Measurements from ENCODE around the gene SMPD2. TPM values are rescaled to one million over a fixed set of nuclear protein-coding genes. Genes with fewer than 3 reads are reported as not detected.

SMPD2 gene
- total RNA-seq, 2 donors from 2014 or later = 21.4 to 33.7 TPM

- no peaks in the 10 kb centered on the region for H3K27me3 ChIP-seq (replicated peaks; ENCODE audit: insufficient read depth)
- H3K4me3 ChIP-seq = no peak overlapping the region
- ATAC-seq (ENCODE audit: insufficient number of reproducible peaks, low FRiP score, low read depth) (no peak), DNase-seq (ENCODE audit: low spot score) (no peak)
- no peak overlapping the region for H3K27ac ChIP-seq
- TF ChIP-seq CTCF (IDR thresholded peaks at IDR 0.05) = no peak
- H3K36me3 ChIP-seq = peaks cover 35% of the 10 kb centered on the region
- no peaks in the 10 kb centered on the region for H3K4me1 ChIP-seq (ENCODE audit: control insufficient read depth in 1 of 2, low read depth in 2 of 2)
- H3K9me3 ChIP-seq = no peaks in the 10 kb centered on the region
Observed at GRCh38 chr6:109467696-109468095, 27.2 kb downstream of the SMPD2 start.

- DNase-seq (ENCODE audit: low spot score) (no peak), ATAC-seq (ENCODE audit: insufficient number of reproducible peaks, low FRiP score, low read depth) (no peak)
- H3K36me3 ChIP-seq = peaks cover 51% of the 10 kb centered on the region
Observed at GRCh38 chr6:109469591-109470189, 29.2 kb downstream of the SMPD2 start.

GRCh38 chr6:109471105-109471810 is 30.7 kb downstream of the SMPD2 start:
- H3K9me3 ChIP-seq = no peaks in the 10 kb centered on the region
- no peak for DNase-seq (ENCODE audit: low spot score)
- peaks cover 52% of the 10 kb centered on the region for H3K36me3 ChIP-seq
- H3K4me1 ChIP-seq (ENCODE audit: control insufficient read depth in 1 of 2, low read depth in 2 of 2) = no peaks in the 10 kb centered on the region
- no peak overlapping the region for H3K27ac ChIP-seq
- H3K27me3 ChIP-seq (replicated peaks; ENCODE audit: insufficient read depth) = no peaks in the 10 kb centered on the region
- TF ChIP-seq CTCF (IDR thresholded peaks at IDR 0.05) = no peak
- no peak overlapping the region for H3K4me3 ChIP-seq
- no peak for ATAC-seq (ENCODE audit: insufficient number of reproducible peaks, low FRiP score, low read depth)

More at GRCh38 chr6:109469591-109470189, 29.2 kb downstream of the SMPD2 start:
- Histone ChIP-seq H3K27me3 (replicated peaks; ENCODE audit: insufficient read depth) (no peaks in the 10 kb centered on the region), H3K27ac (no peak overlapping the region), H3K9me3 (no peaks in the 10 kb centered on the region), H3K4me3 (no peak overlapping the region), H3K4me1 (ENCODE audit: control insufficient read depth in 1 of 2, low read depth in 2 of 2) (no peaks in the 10 kb centered on the region)
- TF ChIP-seq CTCF (IDR thresholded peaks at IDR 0.05) = no peak

- H3K27me3 ChIP-seq (replicated peaks; ENCODE audit: insufficient read depth) = no peaks in the 10 kb centered on the region
- peaks cover 51% of the 10 kb centered on the region for H3K36me3 ChIP-seq
- H3K4me1 ChIP-seq (ENCODE audit: control insufficient read depth in 1 of 2, low read depth in 2 of 2) = peaks cover 0 to 9% of the 10 kb centered on the region in 2 donors
- H3K4me3 ChIP-seq = no peak overlapping the region
- H3K9me3 ChIP-seq = no peaks in the 10 kb centered on the region
- no peak for ATAC-seq (ENCODE audit: insufficient number of reproducible peaks, low FRiP score, low read depth)
- no peak for TF ChIP-seq CTCF (IDR thresholded peaks at IDR 0.05)
- no peak for DNase-seq (ENCODE audit: low spot score)
- H3K27ac ChIP-seq = no peak overlapping the region
Observed at GRCh38 chr6:109472132-109472995, 31.8 kb downstream of the SMPD2 start.

- Histone ChIP-seq H3K27ac (no peak overlapping the region), H3K4me3 (no peak overlapping the region), H3K4me1 (ENCODE audit: control insufficient read depth in 1 of 2, low read depth in 2 of 2) (peaks cover 0 to 17% of the 10 kb centered on the region in 2 donors), H3K9me3 (no peaks in the 10 kb centered on the region), H3K27me3 (replicated peaks; ENCODE audit: insufficient read depth) (no peaks in the 10 kb centered on the region), H3K36me3 (peaks cover 47% of the 10 kb centered on the region)
- no peak for TF ChIP-seq CTCF (IDR thresholded peaks at IDR 0.05)
- ATAC-seq (ENCODE audit: insufficient number of reproducible peaks, low FRiP score, low read depth) = no peak
- DNase-seq (ENCODE audit: low spot score) = no peak
Observed at GRCh38 chr6:109473120-109473519, 32.6 kb downstream of the SMPD2 start.

Measured in thoracic aorta (tissue), 2 donors.